K562 (cell line): Measurements from ENCODE around the gene NEDD4L. TPM values are rescaled to one million over a fixed set of nuclear protein-coding genes. Genes with fewer than 3 reads are reported as not detected.
"Not testable (repeated sequence)": the region's sequence is repeated elsewhere in the genome, so short reads cannot be mapped to it uniquely, and the experiment has no call there.

Source experiments
- ATAC-seq: fragments of 200-7000 bp; cut with Tn5 transposase; 3 replicates; pipeline ENCODE4 v1.9.1; 2020; ENCODE audit warnings: moderate library complexity
- BruUV-seq: library from RNA; stranded (reverse); fragments of 400-500 nt; replicated peaks from 2 replicates; lab custom pipeline; 2021; lab: Mats Ljungman, UMichigan
- CTCF ChIA-PET: fragments of 300-600 bp; formaldehyde crosslinking; extraction: SDS; loops from one replicate; lab custom pipeline; 2021; ENCODE audit warnings: low intra/inter-chr PET ratio; lab: Yijun Ruan, JAX
- POLR2A ChIA-PET: fragments of 300-600, 350-650 bp; sonication (Branson Sonifier 250); formaldehyde crosslinking; extraction: SDS; loops from one replicate; lab custom pipeline; 2021; ENCODE audit warnings: antibody characterized with exemption, inconsistent platforms; lab: Yijun Ruan, JAX
- DNase-seq, 4 experiments: peaks; one replicate each; pipeline versions ENCODE4 v3.0.0 to v3.0.0-alpha.2; 2011 to 2018; ENCODE audit warnings: low spot score in 3 of 4, mixed read lengths in 3 of 4; ENCODE audit errors: extremely low read depth in 1 of 4
- FAIRE-seq: peaks from 2 replicates; lab custom pipeline; 2011; peaks lifted over from hg19 to GRCh38; lab: Jason Lieb, UNC
- H2AFZ ChIP-seq: 2 replicates; pipeline ENCODE4 v1.6.0; 2011; ENCODE audit warnings: low read depth, low read length, control low read depth, inconsistent platforms
- H3K27ac ChIP-seq: fragments of 200-600 bp; 3 replicates; pipeline ENCODE4 v1.8.0; 2011; ENCODE audit warnings: low read depth, mild to moderate bottlenecking, control low read depth, inconsistent platforms, low read length, moderate library complexity, mixed read lengths; ENCODE audit errors: extremely low read depth
- H3K27me3 ChIP-seq, 2 experiments: fragments of 300-600 bp in 1 of 2; 2 replicates in 1 of 2; 3 replicates in 1 of 2; pipeline versions ENCODE4 v1.6.0 to v1.8.0; 2011; ENCODE audit warnings: inconsistent platforms in 2 of 2, low read length in 2 of 2, mild to moderate bottlenecking in 1 of 2, mixed read lengths in 1 of 2, moderate library complexity in 1 of 2; ENCODE audit not compliant: control insufficient read depth in 2 of 2, insufficient read depth in 2 of 2
- H3K36me3 ChIP-seq: fragments of 300-600 bp; 3 replicates; pipeline ENCODE4 v1.8.0; 2011; ENCODE audit warnings: mild to moderate bottlenecking, low read length, inconsistent platforms; ENCODE audit not compliant: control insufficient read depth, insufficient read depth
- H3K4me1 ChIP-seq, 2 experiments: fragments of 200-600 bp in 1 of 2; replicated peaks in 1 of 2; 2 replicates in 1 of 2; 3 replicates in 1 of 2; pipeline versions ENCODE4 v1.5.1 to v1.8.0; 2011; ENCODE audit warnings: inconsistent platforms in 2 of 2, low read length in 2 of 2, mild to moderate bottlenecking in 1 of 2, mixed read lengths in 1 of 2, moderate library complexity in 1 of 2; ENCODE audit not compliant: control insufficient read depth in 2 of 2, insufficient read depth in 2 of 2
- H3K4me2 ChIP-seq: 2 replicates; pipeline ENCODE4 v1.6.1; 2011; ENCODE audit warnings: low read length, control low read depth, inconsistent platforms, mixed read lengths; ENCODE audit not compliant: insufficient read depth
- H3K4me3 ChIP-seq: fragments of 200-600 bp; sonication (generic), shearing (Covaris generic); 2 replicates; pipeline ENCODE4 v1.5.1; 2016; ENCODE audit warnings: control low read depth, inconsistent platforms
- H3K79me2 ChIP-seq: fragments of 200-600 bp; 3 replicates; pipeline ENCODE4 v1.8.0; 2011; ENCODE audit warnings: low read length, inconsistent platforms; ENCODE audit not compliant: control insufficient read depth, insufficient read depth
- H3K9ac ChIP-seq, 2 experiments: 2 replicates each; pipeline versions ENCODE4 v1.6.0 to v1.6.1; 2011; ENCODE audit warnings: low read depth in 2 of 2, low read length in 2 of 2, control low read depth in 1 of 2, inconsistent platforms in 1 of 2, mild to moderate bottlenecking in 1 of 2, mixed read lengths in 1 of 2; ENCODE audit not compliant: insufficient read depth in 1 of 2
- H3K9me1 ChIP-seq: one replicate; pipeline ENCODE4 v1.6.0; 2011; ENCODE audit warnings: inconsistent platforms, mild to moderate bottlenecking, low read length, moderate library complexity; ENCODE audit not compliant: control insufficient read depth, insufficient read depth
- H3K9me3 ChIP-seq: replicated peaks from 2 replicates; pipeline ENCODE4 v1.5.1; 2011; ENCODE audit warnings: low read depth, low read length, inconsistent platforms; ENCODE audit not compliant: control insufficient read depth, insufficient read depth
- H4K20me1 ChIP-seq: replicated peaks from 2 replicates; pipeline ENCODE4 v1.6.1; 2011; ENCODE audit warnings: low read length, inconsistent platforms, mixed read lengths; ENCODE audit not compliant: control insufficient read depth, insufficient read depth
- RAD51 ChIP-seq: fragments of 450-650 bp; IDR thresholded peaks from 2 replicates; pipeline ENCODE4 v1.7.1; 2016; ENCODE audit warnings: low read depth, mild to moderate bottlenecking, borderline replicate concordance
- RFX1 ChIP-seq: fragments of 450-650 bp; IDR thresholded peaks from 2 replicates; pipeline ENCODE4 v1.6.1; 2016; ENCODE audit warnings: mild to moderate bottlenecking, moderate library complexity
- RNF2 ChIP-seq: sonication (generic); IDR thresholded peaks from 2 replicates; pipeline ENCODE4 v1.6.1; 2016
- SIN3A ChIP-seq, 2 experiments: fragments of 150-350 bp in 1 of 2; IDR thresholded peaks; 2 replicates each; pipeline ENCODE4 v1.6.1; 2011 to 2016; ENCODE audit warnings: borderline replicate concordance in 2 of 2, low read depth in 2 of 2, low read length in 2 of 2, mild to moderate bottlenecking in 2 of 2, moderate library complexity in 2 of 2; ENCODE audit not compliant: control insufficient read depth in 1 of 2
- WGBS: fragments of 100-300 bp; shearing (Covaris generic); methylation state at CpG from one replicate; pipeline ENCODE4 v1.1.6; 2016; ENCODE audit warnings: low coverage, mixed read lengths; ENCODE audit not compliant: insufficient coverage; ENCODE audit errors: missing lambda C conversion rate; 5-methylcytosine and 5-hydroxymethylcytosine counted together
- in situ Hi-C: fragments of 300-500 bp; cut with MboI; formaldehyde crosslinking; loops from 4 replicates; pipeline ENCODE4 v1.15.0; 2018; ENCODE audit warnings: inconsistent platforms, mixed read lengths
- intact Hi-C: fragments of 100-400 bp; cut with micrococcal nuclease; formaldehyde crosslinking; loops from 2 replicates; pipeline ENCODE4 v1.14.2; 2022
- polyA plus RNA-seq, 8 experiments: library from polyadenylated mRNA; depleted of rRNA in 4 of 8; stranded (reverse) in 5 of 8; unstranded in 3 of 8; fragments of >200 nt; fragmentation: Nextera tagmentation in 2 of 8; fragmentation: Illumina TruSeq in 1 of 8; extraction: Ambion mirVana in 2 of 8; extraction: Trizol in 1 of 8; gene quantifications; 2 replicates each; pipeline versions ENCODE4 v1.2.1 to v1.2.3, GENCODE V29; 2011 to 2014; ENCODE audit warnings: inconsistent platforms in 1 of 8, missing spikeins in 1 of 8
- total RNA-seq, 7 experiments: library from RNA; depleted of rRNA in 6 of 7; stranded (reverse); fragments of >200 nt in 6 of 7; fragmentation: Illumina TruSeq in 2 of 7; extraction: Trizol in 2 of 7; gene quantifications; 2 replicates each; pipeline versions ENCODE4 v1.2.1 to v1.2.3, GENCODE V29; 2011 to 2021; ENCODE audit warnings: low replicate concordance in 1 of 7

NEDD4L gene
- total and polyA plus RNA-seq, 9 of the 15 experiments (the other 6 are each of a cell fraction or from before 2014, with no cell fraction given), result 8.1 to 33.4 (median 19.9) TPM

- H3K79me2 ChIP-seq, H3K27ac ChIP-seq, H4K20me1 ChIP-seq, intact Hi-C loops, ATAC-seq, H3K27me3 ChIP-seq, POLR2A ChIA-PET, H2AFZ ChIP-seq, H3K4me2 ChIP-seq, H3K36me3 ChIP-seq, DNase-seq, BruUV-seq, H3K9ac ChIP-seq, H3K9me3 ChIP-seq, H3K4me3 ChIP-seq, H3K9me1 ChIP-seq, FAIRE-seq, in situ Hi-C loops, CTCF ChIA-PET: not testable (repeated sequence)
- peaks cover 0 to 20% of the 10 kb centered on the region in 2 experiments; a peak in 2 of 5 replicates for H3K4me1 ChIP-seq
- WGBS, result 93% methylated on average over 3 of the region's 3 CpGs
Observed at GRCh38 chr18:58265489-58265888, 221.5 kb downstream of the NEDD4L start.

GRCh38 chr18:58266291-58266690 lies 222.3 kb downstream of the NEDD4L start:
- ChIA-PET POLR2A (no interaction called here), CTCF (no interaction called here)
- BruUV-seq, result no TSS peak

More at GRCh38 chr18:58266291-58266690, 222.3 kb downstream of the NEDD4L start:
- in situ Hi-C loops, result no loop called here
- Histone ChIP-seq H2AFZ (no peak overlapping the region), H4K20me1 (peaks cover 3% of the 10 kb centered on the region; the same call in 1 of the 2 replicates), H3K79me2 (no peaks in the 10 kb centered on the region; the same call in 2 of the 3 replicates), H3K27me3 (no peaks in the 10 kb centered on the region), H3K4me3 (no peak overlapping the region), H3K9ac (no peak overlapping the region), H3K4me2 (no peak overlapping the region), H3K27ac (no peak overlapping the region), H3K9me3 (no peaks in the 10 kb centered on the region), H3K4me1 (peaks cover 0 to 20% of the 10 kb centered on the region in 2 experiments; a peak in 2 of 5 replicates), H3K9me1 (no peaks in the 10 kb centered on the region), H3K36me3 (no peaks in the 10 kb centered on the region)
- WGBS, result 50% methylated on average over 1 of the region's 1 CpG
- TF ChIP-seq RNF2 (no peak), SIN3A (IDR thresholded peaks at IDR 0.05; ENCODE audit: borderline replicate concordance in 2 of 2, control insufficient read depth in 1 of 2, low read depth in 2 of 2, low read length in 2 of 2) (no peak), RFX1 (no peak), RAD51 (no peak)
- DNase-seq, result no peak
- ATAC-seq, result no peak
- intact Hi-C loops, result no loop called here
- FAIRE-seq, result no peak
